Activated CD4-positive, CD25-positive, alpha-beta regulatory T cell (primary cell): ENCODE measurements around the gene EIF4H.
"Not testable (repeated sequence)": the region's sequence is repeated elsewhere in the genome, so short reads cannot be mapped to it uniquely, and the experiment has no call there.

Experiments
- DNase-seq, 4 experiments: peaks; one replicate each; lab custom pipeline; 2025; lab: John Stamatoyannopoulos, UW

The EIF4H gene

DNA sequence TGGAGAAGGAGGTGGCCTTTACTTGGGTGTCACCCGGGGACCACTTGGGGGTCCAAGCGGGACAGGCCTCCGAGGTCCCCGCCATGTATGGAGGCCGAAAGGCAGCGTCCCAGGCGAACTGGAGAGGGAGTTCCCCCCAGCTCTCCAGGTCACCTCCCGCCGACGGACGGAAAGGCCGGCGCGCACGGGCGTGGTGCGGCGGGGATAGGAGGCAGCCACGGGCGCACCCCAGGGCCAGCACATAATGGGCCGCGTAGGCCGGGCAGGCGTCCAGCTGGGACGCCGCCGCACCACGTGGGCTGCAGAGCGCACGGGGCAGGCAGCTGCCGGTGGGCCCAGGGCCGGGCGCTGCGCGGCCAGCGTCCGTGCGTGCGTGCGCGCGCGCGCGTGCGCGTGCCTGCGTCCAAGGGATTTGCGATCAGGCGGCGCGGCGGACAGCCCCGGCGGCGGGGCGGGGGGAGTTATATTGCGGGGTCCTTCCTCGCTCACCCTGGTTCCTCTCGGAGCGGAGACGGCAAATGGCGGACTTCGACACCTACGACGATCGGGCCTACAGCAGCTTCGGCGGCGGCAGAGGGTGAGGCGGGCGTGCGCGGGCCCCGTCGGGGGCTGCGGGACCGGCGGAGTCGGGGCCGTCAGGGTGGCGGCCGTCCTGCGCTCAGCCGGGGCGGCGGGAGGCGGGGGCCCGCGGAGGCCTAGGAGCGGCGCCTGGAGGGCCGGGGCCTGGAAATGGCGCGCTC is at the start of gene EIF4H:
TSS of gene EIF4H (plus strand) at position 491 of the 740 bp plus-strand sequence. CDS start at position 519, 28 bp downstream.
- DNase-seq, result peak; percentile 92 to 94 (median 94)

DNA sequence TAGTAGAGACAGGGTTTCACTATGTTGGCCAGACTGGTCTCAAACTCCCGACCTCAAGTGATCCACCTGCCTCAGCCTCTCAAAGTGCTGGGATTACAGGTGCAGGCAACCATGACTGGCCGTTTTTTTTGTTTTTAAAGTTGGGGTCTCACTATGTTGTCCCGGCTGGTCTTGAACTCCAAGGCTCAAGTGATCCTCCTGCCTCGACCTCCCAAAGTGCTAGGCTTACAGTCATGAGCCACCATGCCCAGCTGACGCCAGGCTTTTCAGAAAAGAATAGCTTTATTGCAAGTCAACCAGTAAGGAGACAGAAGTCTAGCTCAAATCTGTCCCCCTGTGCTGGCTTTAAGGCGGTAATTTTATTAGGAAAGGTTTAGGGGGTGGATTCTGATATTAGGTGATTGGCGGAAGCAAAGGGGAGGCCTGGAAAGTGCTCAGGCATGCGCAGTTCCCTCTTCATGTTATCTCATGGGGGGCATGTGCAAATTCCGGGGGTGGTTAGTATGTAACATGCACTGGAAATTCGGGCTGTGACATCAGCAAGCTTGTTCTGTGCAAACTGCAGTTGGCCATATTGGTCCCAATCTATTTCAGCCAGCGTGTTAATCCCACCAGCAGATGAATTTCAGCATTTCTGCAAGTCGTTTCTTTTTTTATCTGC is 47.8 kb upstream of the EIF4H start:
- no peak for DNase-seq

DNA sequence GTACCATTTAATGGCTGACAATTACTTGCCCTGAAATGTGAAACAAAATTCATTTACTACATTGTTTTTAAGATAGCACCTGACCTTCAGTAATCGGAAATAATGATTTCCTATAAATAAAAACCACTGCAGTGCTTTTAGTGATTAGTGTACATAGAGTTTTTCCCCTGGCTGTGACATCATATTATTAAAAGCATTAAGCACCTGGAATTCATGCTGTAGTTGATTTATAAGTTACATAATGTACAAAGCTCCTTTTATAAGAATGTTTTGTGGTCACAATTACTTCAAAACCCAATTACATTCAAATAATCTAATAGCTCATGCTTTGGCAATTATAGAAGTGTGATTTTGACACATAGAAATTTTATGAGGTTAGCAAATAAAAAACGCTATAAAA is 44.3 kb upstream of the EIF4H start:
- DNase-seq, result no peak

DNA sequence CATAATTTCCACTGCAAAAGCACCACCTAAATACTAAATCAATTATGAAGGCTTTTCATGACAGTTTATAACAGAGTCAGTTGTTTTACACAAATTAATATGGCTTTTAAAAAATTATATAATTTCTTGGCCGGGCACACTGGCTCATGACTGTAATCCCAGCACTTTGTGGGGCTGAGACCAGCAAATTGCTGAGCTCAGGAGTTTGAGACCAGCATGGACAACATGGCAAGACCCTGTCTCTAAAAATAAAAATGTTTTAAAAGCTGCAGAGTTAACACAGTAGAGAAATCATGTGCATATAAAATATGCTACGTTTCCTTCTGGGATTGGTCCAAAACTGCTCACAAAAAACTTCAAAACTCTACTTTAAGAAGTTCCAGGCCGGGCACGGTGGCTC is 43.6 kb upstream of the EIF4H start:
- DNase-seq, result no peak

DNA sequence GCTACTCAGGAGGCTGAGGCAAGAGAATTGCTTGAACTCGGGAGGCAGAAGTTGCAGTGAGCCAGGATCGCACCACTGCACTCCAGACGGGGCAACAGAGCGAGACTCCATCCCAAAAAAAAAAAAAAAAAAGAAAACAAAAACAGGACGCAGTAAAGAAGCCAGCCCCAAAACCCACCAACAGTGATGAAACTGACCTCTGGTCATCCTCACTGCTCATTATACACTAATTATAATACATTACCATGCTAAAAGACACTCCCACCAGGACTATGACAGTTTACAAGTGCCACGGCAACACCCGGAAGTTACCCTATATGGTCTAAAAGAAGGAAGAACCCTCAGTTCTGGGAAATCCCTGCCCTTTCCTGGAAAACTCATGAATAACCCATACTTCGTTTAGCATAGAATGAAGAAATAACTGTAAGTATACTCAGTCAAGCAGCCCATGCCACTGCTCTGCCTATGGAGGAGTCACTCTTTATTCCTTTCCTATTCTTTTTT is 40.0 kb upstream of the EIF4H start:
- DNase-seq, result no peak

DNA sequence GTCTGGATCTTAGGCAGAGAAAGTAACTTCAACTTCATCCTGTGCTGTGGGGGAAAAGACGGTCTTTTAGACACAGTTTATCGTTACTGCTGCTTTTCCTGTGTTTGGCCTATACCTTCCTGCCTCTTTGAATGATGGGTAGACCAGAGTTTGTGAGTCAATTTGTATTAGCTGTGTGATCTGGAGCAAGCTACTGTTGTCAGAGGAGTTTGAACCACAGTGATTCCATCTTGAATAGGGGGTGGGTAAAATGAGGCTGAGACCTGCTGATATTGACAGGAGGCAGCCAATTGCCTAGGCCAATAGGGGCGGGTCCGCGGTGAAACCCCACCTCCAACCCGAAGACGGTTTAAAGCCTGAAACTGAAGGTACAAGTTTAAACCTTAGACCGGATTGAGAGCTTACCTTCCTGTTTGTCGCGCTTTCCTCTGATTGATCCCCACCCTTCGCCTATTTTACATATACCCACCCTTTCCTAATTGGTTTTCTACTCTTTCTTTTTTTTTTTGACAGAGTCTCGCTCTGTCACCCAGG is 35.8 kb upstream of the EIF4H start:
- DNase-seq, result peak in 2 of 4 experiments; percentile 11 to 13

DNA sequence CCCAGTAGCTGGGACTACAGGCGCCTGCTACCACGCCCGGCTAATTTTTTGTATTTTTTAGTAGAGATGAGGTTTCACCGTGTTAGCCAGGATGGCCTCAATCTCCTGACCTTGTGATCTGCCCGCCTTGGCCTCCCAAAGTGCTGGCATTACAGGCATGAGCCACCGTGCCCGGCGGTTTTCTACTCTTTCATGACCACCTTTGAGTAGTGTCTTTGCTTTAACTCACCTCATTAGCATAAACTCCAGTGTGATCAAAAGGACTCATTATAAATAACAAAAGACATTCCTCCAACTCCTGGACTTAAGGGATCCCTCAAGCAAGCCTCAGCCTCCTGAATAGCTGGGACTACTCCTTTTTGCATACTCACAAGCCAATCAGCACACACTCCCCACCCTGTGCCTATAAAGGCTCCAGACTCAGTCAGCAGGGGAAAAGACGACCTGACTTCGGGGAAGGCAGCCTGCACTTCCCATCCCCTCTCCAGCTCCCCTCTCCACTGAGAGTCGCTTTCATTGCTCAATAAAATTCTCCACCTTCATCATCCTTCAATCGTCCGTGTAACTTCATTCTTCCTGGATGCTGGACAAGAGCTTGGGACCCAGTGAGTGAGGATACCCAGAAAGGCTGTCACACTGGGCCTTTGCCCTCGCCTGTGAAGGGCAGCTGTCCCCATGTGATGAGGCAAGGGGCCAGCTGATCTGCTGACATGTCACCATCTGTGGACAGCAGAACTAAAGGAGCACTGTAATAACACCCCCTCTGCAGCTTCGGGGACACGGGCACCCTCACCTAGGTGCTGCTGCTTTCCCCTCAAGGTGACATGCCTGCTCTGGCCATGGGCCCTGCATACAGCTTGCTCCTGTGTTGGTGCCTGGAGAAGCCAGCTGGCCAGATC is 35.0 kb upstream of the EIF4H start:
- DNase-seq, result no peak

DNA sequence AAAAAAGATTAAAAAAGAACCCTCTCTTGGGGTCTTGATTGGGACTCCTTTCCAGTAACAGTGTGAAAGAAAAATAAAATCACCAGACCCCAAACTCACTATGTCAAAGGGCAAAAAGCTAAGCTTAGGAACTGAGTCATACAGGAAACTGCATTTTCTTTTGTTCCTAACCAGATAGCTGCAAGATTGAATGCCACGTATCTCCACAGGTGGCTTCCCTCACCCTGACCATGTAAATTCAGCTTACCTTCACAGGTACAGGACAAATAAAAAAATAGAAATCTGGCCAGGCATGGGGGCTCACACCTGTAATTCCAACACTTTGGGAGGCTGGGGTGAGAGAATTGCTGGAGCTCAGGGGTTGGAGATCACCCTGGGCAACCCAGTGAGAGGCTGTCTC is 32.5 kb upstream of the EIF4H start:
- no peak for DNase-seq

DNA sequence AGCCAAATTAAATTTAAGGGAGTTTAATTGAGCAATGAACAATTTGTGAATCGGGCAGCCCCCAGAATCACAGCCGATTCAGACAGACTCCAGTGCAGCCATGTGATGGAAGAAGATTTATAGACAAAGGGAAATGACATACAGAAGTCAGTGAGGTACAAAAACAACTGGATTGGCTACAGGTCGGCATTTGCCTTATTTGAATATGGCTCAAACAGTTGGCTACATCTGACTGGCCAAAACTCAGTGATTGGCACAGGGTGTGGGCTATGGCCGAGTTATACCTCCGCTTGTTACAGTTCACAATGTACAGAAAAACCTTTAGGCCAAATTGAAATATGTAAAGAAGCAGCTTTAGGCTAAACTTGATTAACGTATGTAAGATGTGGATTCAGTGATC is 30.8 kb upstream of the EIF4H start:
- DNase-seq, result no peak

DNA sequence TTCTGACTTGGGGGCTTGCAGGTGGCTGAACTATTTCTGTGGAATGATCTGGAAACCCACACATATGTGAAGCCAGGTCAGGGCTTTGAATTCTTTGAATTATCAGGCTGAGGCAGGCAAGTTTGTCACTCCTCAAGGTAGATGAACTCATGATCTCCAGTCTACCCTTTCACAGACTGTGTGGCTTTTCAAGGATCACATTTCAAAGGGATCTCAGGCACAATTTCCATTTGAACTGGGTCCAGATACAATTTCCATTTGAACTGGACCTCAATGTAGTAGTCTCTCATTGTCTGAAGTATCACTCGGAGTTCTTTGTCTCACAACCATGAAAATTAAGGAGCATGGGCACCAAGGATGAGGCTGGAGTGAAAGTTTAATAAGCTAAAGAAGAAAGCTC is 25.7 kb upstream of the EIF4H start:
- no peak for DNase-seq

DNA sequence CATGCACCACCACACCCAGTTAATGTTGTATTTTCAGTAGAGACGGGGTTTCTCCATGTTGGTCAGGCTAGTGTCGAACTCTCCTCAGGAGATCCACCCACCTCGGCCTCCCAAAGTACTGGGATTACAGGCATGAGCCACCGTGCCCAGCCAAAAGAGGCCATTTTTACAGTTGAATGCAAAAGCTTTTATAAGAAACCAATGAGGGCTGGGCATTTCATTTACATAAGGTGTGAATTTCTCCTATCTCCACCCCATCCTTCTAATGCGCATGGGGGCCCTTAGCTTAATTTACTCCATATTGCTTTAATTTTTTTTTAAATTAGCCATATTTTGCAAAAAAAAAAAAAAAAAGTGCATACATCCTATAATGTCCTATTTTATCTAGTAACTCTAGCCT is 25.1 kb upstream of the EIF4H start:
- DNase-seq, result no peak

DNA sequence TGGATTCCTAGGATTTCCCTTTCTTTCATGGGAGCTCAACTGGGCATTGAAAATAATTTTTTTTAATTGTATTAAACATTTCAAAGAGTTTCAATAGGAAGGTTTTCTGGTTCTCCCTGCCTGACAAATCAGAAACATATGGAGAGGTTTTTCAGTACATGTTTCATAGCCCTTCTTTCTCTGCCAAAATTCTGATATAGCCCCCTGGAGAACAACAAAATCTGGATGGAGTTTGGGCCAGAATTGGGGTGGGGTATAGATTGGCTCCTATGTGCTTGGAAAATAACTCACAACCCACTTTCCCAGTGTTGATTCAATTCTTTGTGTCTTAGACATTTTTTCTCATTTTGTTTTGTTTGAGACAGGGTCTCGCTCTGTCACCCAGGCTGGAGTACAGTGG is 24.6 kb upstream of the EIF4H start:
- DNase-seq, result no peak

DNA sequence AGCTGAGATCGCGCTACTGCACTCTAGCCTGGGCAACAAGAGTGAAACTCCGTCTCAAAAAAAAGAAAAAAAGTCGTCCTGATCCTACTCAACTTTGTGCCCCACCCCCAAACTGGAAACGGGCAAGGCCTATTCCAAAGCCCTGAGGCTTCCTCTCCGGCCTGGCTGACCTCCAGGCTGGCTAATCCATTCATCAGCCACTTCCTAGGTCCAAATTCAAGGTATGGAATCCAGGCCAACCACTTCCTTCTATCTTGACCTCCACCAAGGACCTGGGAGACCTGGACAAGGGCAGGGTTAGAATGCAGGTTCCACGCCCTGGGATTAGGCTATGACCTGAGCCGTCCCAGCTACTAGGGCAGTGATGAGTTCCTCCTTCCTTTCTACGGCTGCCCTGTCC is 20.4 kb upstream of the EIF4H start:
- DNase-seq, result no peak

DNA sequence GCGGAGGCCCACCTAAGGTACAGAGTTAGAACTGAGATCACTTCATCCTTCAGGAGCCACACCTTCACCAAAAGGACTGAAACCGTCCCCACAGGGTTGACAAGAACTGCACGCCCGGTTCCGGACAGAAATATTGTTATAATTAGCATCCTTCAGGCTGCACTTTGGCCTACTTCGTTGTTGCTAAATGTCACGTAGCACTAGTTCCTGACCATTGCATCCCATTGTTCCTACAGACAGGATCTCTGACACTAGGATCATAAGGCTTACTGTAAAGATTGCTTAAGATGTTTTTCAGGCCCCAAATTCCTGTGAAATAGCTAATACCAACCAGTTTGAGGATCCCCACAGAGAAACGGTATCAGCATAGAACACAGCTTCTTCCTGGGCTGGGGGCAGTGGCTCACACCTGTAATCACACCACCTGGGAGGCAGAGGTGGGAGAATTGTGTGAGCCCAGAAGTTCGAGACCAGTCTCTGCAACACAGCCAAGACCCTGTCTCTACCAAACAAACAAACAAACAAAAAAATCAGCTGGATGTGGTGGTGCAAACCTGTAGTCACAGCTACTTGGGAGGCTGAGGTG is 18.3 kb upstream of the EIF4H start:
- no peak for DNase-seq

DNA sequence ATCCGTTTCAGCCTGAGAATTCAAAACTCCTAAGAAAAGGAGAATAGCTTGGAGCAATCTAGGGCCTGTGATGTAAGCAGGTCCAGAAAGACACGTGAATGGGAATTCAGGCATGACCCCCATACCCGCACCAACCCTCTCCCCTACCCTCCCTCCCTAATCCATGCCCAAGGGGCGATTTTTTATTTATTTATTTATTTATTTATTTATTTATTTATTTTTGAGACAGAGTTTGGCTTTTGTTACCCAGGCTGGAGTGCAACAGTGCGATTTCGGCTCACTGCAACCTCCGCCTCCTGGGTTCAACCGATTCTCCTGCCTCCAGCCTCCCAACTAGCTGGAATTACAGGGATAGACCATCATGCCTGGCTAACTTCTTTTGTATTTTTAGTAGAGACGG is 16.6 kb upstream of the EIF4H start:
- DNase-seq, result no peak

DNA sequence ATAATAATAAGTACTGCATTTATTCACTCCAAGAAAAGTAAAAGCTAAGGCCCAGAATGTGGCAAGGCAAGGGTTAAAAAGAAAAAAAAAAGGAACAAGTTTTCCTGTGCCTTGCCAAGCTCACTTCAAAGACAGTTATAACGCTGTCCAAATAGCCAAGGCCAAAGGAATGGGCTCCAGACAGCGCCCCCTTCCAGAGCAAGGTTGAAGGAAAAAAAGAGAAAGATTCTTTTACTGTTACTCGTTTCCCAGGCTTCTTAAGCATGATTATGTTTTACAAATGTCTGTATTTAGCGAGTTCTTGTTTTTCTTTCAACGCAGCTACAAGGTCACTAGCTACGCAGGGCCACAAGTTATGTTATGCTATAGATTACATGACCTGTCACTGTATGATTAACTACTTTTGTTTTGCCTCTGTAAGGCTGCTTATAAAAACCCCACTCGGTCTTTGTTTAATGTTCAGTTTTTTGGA is 9.1 kb upstream of the EIF4H start:
- no peak for DNase-seq

DNA sequence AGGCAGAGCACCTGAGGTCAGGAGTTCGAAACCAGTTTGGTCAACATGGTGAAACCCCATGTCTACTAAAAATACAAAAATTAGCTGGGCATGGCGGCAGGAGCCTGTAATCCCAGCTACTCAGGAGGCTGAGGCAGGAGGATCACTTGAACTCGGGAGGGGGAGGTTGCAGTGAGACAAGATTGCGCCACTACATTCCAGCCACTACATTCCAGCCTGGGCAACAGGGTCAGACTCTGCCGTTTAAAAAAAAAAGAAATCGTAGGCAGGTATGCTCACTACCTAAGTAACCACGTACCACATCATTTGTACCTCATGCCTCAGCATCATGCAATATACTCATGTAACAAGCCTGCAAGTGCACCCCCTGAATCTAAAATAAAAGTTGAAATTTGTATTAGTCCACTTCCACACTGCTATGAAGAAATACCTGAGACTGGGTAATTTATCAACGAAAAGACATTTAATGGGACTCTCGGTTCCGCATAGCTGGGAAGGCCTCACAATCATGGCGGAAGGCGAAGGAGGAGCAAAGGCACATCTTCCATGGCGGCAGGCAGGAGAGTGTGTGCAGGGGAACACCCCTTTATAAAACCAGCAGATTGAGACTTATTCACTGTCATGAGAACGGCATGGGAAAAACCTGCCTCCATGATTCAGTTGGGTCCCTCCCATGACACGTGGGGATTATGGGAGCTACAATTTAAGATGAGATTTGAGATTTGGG is 8.1 kb upstream of the EIF4H start:
- no peak for DNase-seq

DNA sequence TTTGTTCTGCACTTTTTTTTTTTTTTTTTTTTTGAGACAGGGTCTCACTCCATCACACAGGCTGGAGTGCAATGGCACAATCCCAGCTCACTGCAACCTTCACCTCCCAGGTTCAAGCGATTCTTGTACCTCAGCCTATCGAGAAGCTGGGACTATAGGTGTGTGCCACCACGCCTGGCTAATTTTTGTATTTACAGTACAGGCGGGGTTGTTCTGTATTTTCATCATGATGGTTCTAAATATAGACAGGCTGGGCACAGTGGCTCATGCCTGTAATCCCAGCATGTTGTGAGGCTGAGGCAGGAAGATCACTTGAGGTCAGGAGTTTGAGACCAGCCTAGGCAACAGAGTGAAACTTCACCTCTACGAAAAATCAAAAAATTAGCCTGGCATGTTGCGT is 6.8 kb upstream of the EIF4H start:
- DNase-seq, result not testable (repeated sequence)

DNA sequence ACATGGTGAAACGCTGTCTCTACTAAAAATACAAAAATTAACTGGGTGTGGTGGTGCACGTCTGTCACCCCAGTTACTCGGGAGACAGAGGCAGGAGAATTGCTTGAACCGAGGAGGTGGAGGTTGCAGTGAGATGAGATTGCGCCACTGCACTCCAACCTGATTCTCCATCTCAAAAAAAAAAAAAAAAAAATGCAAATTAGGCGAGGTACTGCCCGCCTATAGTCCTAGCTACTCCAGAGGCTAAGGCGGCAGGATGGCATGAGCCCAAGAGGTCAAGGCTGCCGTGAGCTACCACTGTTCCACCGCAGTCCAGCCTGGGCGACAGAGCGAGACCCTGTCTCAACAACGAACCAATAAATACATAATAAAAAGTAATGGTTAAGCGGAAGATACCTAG is 1.1 kb upstream of the EIF4H start:
- DNase-seq, result no peak

DNA sequence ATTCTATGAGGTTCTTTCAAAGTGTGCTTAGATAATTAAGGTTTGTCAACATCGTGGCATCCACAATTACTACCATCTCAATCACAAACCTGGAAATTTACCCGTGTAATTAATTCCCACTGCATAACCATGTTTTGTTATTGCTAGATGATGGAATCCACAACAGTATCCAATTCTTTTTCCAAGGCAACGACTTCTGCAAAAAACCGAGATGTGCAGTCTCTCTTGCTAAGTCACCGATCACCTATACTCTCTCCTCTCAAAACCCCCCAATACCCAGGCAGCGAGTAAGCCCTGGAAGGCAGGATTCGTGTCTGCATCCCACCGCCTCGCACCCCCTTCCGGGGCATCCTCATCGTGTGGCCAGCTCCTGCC is 678 bp upstream of the EIF4H start:
- DNase-seq, result no peak

DNA sequence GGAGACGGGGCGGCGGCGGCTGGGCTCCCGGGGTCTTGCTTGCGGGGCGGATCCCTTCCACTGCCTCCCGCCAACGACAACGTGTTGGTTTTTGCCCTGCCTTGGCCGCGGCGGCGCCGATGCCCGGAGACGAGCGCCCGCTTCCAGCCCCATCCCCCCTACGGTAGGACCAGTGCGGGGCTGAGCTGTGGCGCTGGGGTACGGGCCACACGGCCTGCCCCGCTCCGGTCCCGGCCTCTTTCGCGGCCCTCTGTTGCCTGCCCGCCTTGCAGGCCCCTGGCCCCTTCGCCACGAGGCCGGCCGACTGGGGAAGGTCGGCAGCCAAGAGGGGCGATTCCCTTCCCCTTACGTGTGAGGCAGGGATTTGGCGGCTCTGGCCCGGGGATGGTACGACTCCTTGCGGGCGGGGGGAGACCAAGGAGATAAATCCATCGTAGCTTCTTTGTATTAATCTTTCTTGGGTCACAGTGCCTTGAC is 488 bp downstream of the EIF4H start:
- DNase-seq, result peak; percentile 7 to 41 (median 29)
